Panc1 (cell line): ENCODE data around the gene CASP6.

Experiments
- CTCF ChIP-seq: fragments of 450-650 bp; IDR thresholded peaks from 2 replicates; pipeline ENCODE4 v1.5.1; 2017; ENCODE audit warnings: mild to moderate bottlenecking
- POLR2AphosphoS5 ChIP-seq: IDR thresholded peaks from 2 replicates; pipeline ENCODE4 v1.6.1; 2012; ENCODE audit warnings: mild to moderate bottlenecking, low read depth, low read length, moderate library complexity
- SIN3A ChIP-seq: IDR thresholded peaks from 2 replicates; pipeline ENCODE4 v1.6.1; 2012; ENCODE audit warnings: low read depth, mild to moderate bottlenecking, low read length, moderate library complexity, borderline replicate concordance; ENCODE audit not compliant: insufficient read depth
- TCF7L2 ChIP-seq: IDR thresholded peaks from 2 replicates; pipeline ENCODE4 v1.6.1; 2011; ENCODE audit warnings: mild to moderate bottlenecking, low read depth, low read length, inconsistent platforms
- TF ChIP-seq, protein P1 (sequence below), 2 experiments: IDR thresholded peaks; 2 replicates each; pipeline ENCODE4 v1.6.1; 2011 to 2012; ENCODE audit warnings: low read depth in 2 of 2, control low read depth in 1 of 2, low read length in 1 of 2, mild to moderate bottlenecking in 1 of 2, moderate library complexity in 1 of 2; ENCODE audit not compliant: insufficient read depth in 1 of 2

DNA sequence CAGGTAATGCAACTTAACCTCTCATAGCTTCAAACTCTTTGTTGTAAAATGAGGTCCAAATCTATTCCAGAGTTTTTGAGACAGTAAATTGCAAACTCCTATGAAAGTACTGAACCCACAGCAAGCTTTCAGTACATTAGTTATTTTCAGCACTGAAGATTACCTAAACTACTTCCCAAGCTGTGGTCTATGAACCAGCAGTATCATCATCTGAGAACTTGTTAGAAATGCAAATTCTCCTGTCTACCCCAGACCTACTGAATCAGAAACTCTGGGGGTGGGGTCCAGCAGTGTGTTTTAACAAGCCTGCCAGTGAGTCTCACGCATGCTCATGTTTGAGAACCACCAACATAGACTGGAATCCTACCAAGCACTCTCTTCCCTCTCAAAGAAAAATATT is 5.7 kb upstream of the CASP6 start:
- TF ChIP-seq CTCF (no peak), TCF7L2 (no peak), POLR2AphosphoS5 (no peak), SIN3A (no peak)
- TF ChIP-seq, protein P1, sequence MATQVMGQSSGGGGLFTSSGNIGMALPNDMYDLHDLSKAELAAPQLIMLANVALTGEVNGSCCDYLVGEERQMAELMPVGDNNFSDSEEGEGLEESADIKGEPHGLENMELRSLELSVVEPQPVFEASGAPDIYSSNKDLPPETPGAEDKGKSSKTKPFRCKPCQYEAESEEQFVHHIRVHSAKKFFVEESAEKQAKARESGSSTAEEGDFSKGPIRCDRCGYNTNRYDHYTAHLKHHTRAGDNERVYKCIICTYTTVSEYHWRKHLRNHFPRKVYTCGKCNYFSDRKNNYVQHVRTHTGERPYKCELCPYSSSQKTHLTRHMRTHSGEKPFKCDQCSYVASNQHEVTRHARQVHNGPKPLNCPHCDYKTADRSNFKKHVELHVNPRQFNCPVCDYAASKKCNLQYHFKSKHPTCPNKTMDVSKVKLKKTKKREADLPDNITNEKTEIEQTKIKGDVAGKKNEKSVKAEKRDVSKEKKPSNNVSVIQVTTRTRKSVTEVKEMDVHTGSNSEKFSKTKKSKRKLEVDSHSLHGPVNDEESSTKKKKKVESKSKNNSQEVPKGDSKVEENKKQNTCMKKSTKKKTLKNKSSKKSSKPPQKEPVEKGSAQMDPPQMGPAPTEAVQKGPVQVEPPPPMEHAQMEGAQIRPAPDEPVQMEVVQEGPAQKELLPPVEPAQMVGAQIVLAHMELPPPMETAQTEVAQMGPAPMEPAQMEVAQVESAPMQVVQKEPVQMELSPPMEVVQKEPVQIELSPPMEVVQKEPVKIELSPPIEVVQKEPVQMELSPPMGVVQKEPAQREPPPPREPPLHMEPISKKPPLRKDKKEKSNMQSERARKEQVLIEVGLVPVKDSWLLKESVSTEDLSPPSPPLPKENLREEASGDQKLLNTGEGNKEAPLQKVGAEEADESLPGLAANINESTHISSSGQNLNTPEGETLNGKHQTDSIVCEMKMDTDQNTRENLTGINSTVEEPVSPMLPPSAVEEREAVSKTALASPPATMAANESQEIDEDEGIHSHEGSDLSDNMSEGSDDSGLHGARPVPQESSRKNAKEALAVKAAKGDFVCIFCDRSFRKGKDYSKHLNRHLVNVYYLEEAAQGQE (IDR thresholded peaks at IDR 0.05; ENCODE audit: insufficient read depth in 1 of 2, low read depth in 2 of 2, low read length in 1 of 2), result no peak
